Fibroblast of skin of right quadriceps (primary cell): ENCODE measurements around the gene TMEM119.

ENCODE experiments used
- DNase-seq: peaks from one replicate; pipeline ENCODE4 v3.0.0-alpha.2; 2013

The TMEM119 gene

DNA sequence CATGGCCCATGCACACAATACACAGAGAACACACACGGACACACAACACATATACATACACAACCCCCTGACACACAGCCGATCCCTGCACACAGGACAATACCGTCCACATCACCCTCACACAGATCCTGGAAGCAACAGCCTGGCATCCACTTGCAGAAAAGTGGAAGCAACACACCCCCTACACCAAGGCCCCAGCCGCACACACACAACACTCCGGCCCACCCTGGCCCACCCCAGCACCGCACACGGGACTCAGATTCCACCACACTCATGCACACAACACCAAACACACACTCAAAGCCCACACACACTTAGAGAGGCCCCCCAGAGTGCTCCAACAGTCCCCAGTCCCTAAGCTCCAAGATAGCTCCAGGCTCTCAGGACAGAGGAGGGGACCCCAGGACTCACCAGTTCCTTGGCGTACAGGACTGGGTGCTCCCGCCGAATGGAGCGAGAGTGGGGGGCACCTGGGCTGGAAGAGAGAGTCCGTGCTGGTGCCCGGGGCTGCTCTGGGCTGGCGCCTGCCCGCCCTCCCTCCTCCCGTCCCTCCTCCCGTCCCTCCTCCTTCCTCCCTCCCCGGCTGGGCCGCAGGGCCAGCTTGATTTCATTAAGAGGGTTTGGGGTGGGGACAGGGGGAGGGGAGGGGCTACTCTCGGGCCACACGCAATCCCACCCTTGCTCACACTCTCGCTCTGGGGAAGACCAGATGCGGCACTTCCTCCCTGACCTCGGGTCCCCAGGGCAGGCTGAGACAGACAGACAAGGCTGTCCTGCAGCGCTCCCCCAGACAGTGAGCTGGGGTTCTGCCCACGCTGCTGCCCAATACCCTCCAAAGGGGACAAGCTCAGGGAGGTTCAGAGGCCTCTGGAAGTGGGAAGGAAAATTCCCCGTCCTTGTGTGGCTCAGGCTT, at the start of gene TMEM119:
Gene TMEM119, minus strand, starts transcription at position 526 of the 913 bp plus-strand sequence. CDS start 5,701 bp downstream, outside the sequence.
- DNase-seq = peak; percentile 88

- peak; percentile 51 for DNase-seq
These were observed 49.0 kb upstream of the TMEM119 start for GRCh38 chr12:108646600-108647579.

DNA sequence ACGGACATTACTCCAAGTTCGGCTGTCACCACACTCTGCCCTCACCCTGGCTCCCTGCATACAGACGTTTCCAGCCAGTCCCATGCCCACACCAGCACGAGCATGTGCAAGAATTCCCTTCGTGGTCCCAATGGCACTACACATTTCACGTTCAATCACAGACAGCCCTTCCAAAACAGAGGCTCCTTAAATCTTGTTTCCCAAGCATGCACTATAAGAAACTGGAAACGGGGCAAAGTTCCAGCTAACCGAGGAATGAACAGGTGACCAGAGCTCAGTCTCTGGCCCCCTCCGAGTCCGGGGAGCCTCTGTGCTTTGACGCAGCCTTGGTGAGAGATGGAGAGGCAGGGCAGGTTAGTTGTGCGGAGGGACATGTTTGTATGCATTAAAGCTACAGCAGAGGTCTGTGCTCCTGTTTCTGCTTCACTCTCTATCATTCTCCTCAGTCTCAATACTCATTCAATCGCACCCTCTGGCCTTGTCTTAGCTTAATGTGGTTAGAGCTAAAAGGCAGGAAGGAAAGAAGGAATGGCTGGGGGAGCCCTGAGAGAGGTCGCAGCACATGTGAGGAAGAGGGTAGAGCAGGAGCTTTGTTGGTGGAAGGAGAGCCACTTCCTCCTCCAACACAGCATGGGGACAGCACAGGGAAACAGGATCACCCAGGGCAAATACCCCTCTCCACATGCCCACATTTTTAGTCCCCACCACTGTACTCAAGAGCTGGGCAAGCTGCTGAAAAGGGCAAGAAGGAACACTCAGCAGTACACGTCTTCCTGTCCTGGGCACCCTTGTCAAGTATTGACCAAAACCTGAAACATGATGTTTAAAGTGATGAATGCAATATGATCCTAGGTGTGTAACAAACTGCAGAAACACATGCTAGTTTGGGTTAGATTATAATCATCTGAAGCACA, 48.1 kb upstream of the TMEM119 start:
- DNase-seq = no peak

DNA sequence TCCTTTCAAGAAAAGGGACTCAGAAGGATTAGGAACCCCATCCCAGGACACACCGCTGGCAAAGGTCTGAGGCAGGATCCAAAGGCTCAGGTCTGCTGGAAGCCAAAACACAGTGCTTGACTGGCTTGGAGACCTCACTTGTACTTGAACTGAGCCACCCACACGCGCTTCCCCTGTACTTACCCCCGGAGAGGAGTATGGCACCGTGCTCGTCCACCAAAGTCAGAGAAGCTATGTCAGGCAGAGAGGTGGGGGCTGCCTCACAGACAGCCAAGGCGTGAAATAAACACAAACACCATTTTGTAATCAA, 46.9 kb upstream of the TMEM119 start:
- DNase-seq = no peak

DNA sequence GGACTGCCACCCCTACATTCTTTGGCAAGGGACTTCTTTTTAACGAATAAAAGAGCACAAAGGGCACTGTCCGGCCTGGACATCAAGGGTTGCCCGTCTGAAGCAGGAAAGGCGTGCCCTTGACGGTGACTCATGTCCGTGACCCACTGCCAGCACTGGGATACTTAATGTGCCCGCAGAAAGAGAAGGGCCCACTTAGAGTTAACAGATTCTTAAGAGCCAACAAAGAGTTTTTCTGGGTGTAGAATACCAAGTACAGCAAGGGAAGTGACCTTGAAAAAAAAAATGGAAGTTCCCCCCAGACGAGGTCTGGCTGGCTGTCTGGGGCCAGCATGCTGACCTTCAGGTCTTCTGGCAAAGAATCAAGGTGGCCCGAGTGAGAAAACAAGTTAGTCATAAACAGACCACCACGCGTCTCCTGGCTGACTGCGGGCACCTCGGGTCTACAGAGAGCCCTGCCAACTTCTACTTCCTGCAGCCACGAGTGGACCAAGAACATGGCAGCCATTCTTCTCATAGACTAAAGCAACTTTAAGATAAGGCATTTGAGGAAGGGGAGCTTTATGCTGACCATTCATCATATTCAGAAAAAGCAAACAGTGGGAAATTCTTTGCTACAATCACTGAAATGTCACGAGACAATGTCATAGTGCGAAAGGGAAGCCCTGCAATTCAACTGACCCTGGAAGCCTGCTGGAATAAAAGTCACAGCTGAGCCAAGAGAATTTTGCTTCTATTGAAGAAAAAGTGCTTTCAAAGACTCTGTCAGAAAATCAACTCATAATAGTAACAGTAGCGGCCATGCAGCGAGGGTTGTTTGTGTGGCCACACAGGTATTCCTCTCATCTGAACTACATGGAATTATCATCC, 46.3 kb upstream of the TMEM119 start:
- DNase-seq = no peak

GRCh38 chr12:108642899-108643654, 45.2 kb upstream of the TMEM119 start:
- DNase-seq = no peak

GRCh38 chr12:108642269-108642870, 44.5 kb upstream of the TMEM119 start:
- no peak for DNase-seq

DNA sequence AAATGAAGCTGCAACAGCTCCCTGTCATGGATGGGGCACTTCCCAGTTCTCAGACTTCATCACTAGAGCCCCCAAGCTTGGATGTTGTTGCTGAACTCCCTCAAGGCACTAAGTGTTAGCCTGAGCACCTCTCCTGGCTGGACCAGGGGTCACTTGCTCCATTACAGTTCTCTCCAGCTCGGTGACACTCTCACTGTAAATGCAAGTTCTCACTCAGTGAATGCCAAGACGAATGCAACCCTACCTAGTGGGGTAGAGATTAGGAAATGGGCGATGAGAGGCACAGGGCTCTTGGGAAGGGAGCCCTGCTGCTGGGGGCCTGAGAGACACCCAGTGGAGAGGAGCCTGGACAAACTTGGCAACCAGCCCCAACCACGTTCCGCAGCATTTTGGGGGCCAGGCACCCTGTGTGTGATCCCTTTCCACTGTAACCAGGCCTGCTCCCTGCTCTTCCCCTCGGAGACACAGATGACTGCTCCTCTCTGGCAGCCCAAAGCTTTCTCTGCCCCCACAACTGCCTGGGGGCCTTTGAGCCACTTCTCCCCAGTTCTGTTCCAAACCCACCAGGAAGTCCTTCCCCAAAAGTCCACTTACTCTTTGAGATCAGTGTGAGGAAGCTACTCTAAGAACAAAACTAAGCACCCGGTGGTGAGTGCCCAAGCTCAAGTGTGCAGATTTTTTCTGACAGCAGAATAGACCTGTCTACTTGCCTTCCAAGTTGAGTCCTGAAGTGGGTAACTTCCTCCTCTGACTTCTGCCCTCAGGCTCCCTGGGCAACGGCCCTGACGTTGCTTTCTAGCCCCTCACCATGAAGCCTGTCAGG, 43.8 kb upstream of the TMEM119 start:
- no peak for DNase-seq

GRCh38 chr12:108640802-108641445, 43.0 kb upstream of the TMEM119 start:
- DNase-seq = peak; percentile 48

DNA sequence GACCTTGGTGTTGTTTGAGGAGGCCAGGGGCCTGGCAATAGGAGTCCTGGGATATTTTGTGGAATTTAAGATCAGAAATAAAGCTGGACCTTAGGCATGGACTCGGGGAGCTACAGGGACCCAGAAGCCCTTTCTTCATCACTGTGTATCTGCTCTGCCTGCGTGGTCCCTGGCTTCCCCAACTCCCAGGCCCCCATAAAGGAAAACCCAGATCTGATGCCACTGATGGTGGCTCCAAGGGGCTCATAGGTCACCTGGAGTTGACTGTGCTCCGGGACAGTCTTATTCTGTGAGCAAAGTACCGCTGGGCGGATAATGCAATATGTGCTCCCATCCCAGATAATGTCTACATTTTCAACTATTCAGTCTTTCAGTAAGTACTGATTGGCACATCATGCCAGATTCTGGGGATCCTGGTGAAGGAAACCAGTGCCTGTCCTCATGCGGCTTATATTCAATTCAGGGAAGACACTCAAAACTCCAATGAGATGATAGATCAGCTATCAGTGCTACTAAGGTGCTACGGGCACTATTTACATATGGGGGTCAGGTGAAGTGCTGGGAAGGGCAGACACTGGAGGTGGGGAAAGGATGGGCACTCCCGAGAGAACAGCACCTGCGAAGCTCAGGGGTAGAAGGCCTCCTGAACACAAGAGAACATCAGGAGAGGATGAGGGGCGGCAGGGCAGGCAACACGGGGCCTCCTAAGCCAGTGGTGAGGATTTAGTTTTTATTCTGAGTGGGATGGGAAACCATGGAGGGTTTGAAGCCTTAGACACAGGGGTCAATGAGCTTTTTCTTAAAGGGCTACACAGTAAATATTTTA, 41.3 kb upstream of the TMEM119 start:
- DNase-seq = no peak

- DNase-seq = no peak
These were observed 40.4 kb upstream of the TMEM119 start for GRCh38 chr12:108638141-108638827.

DNA sequence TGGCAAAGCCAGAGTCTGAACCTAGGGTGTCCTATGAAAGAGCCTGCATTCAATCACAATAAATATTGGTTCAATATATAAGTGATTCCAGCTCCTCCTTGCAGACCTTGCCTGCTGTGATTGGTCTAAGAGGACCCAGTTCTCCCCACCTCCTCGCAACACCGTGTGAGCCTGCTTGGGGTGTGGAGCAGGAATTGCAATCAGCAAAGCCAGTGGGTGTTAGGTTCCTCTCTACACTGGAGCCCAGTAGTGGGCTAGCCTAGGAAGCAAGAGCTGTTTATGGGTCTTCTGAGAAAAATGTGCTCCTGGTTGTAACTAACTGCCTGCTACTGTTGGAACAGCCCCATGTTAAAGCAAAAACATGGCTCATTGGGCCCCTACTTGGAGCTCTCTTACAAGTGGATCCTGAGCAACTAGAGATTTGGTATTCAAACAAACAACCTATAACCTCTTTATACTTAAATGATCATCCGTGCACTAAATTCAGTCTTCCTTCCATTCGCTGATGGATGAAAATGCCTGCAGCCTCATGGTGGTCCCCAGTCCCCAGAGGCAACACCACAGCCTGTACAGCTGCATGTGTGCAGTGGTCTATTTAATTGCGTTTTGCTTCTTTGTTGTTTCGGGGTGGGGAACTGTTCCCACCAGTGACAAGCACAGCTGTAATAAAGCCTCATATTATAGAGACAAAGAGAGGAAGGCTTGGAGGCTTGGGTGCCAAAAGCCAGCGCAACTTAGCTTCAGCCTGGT, 39.5 kb upstream of the TMEM119 start:
- DNase-seq = no peak

GRCh38 chr12:108635997-108636808, 38.3 kb upstream of the TMEM119 start:
- DNase-seq = no peak

- no peak for DNase-seq
These were observed 37.5 kb upstream of the TMEM119 start for GRCh38 chr12:108635201-108635996.

GRCh38 chr12:108634341-108634751, 36.5 kb upstream of the TMEM119 start:
- no peak for DNase-seq
